Brain microvascular endothelial cell (primary cell): ENCODE data around the gene PRMT5.
A peak's percentile ranks its signal among the peaks of the same experiment; 100 is the strongest.

Source experiments
- DNase-seq: peaks from one replicate; pipeline ENCODE4 v3.0.0-alpha.2; 2020
- H3K27ac ChIP-seq: fragments of 250-450 bp; sonication (Bioruptor Pico); 2 replicates; pipeline ENCODE4 v1.5.1; 2020; ENCODE audit warnings: mild to moderate bottlenecking, moderate library complexity
- H3K27me3 ChIP-seq: fragments of 250-450 bp; sonication (Bioruptor Pico); replicated peaks from 2 replicates; pipeline ENCODE4 v1.5.1; 2020; ENCODE audit warnings: mild to moderate bottlenecking
- H3K36me3 ChIP-seq: fragments of 250-450 bp; sonication (Bioruptor Pico); replicated peaks from 2 replicates; pipeline ENCODE4 v1.5.1; 2020; ENCODE audit warnings: mild to moderate bottlenecking
- H3K4me3 ChIP-seq: 2 replicates; pipeline ENCODE4 v1.5.1; 2011; ENCODE audit warnings: low read depth, mild to moderate bottlenecking, control low read depth, low read length, moderate library complexity
- in situ Hi-C: cut with HindIII; loops from 2 replicates; pipeline ENCODE4 v1.10.0; 2017; ENCODE audit warnings: low sequenced_read_pairs, low pct_ligation_motif_present
- TF ChIP-seq, protein P1 (sequence below): IDR thresholded peaks from 2 replicates; pipeline ENCODE4 v1.5.1; 2011; ENCODE audit warnings: low read depth, mild to moderate bottlenecking, moderate library complexity, low read length, control low read depth, inconsistent platforms; ENCODE audit errors: missing control alignments

Gene PRMT5

GRCh38 chr14:22884738-22885523 lies 44.2 kb downstream of the PRMT5 start:
- DNase-seq: no peak
- Histone ChIP-seq H3K36me3 (no peaks in the 10 kb centered on the region), H3K27ac (no peak overlapping the region), H3K27me3 (no peaks in the 10 kb centered on the region), H3K4me3 (no peak overlapping the region)
- TF ChIP-seq, protein P1, sequence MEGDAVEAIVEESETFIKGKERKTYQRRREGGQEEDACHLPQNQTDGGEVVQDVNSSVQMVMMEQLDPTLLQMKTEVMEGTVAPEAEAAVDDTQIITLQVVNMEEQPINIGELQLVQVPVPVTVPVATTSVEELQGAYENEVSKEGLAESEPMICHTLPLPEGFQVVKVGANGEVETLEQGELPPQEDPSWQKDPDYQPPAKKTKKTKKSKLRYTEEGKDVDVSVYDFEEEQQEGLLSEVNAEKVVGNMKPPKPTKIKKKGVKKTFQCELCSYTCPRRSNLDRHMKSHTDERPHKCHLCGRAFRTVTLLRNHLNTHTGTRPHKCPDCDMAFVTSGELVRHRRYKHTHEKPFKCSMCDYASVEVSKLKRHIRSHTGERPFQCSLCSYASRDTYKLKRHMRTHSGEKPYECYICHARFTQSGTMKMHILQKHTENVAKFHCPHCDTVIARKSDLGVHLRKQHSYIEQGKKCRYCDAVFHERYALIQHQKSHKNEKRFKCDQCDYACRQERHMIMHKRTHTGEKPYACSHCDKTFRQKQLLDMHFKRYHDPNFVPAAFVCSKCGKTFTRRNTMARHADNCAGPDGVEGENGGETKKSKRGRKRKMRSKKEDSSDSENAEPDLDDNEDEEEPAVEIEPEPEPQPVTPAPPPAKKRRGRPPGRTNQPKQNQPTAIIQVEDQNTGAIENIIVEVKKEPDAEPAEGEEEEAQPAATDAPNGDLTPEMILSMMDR: no peak
- in situ Hi-C loops: no loop called here

- DNase-seq: no peak
- H3K4me3 ChIP-seq: no peak overlapping the region
Measured at GRCh38 chr14:22884076-22884737, 45.0 kb downstream of the PRMT5 start.

GRCh38 chr14:22883173-22883976 lies 45.8 kb downstream of the PRMT5 start, which contains the start of gene REM2:
REM2 (plus strand) TSS chr14:22883222; CDS start chr14:22883288, 66 bp downstream.
- Histone ChIP-seq H3K27ac (no peak within 1 kb of the TSS), H3K27me3 (no peaks in the 10 kb centered on the region), H3K4me3 (no peak within 1 kb of the TSS), H3K36me3 (peaks cover 10% of the 10 kb centered on the region)
- no peak for DNase-seq
- in situ Hi-C loops: no loop called here
- TF ChIP-seq, protein P1: no peak

More at GRCh38 chr14:22884076-22884737, 45.0 kb downstream of the PRMT5 start:
- no peaks in the 10 kb centered on the region for H3K27me3 ChIP-seq
- H3K36me3 ChIP-seq: peaks cover 2% of the 10 kb centered on the region
- in situ Hi-C loops: no loop called here
- no peak overlapping the region for H3K27ac ChIP-seq
- TF ChIP-seq, protein P1: no peak

GRCh38 chr14:22882529-22883172 lies 46.5 kb downstream of the PRMT5 start:
- Histone ChIP-seq H3K27me3 (no peaks in the 10 kb centered on the region), H3K4me3 (no peak overlapping the region), H3K27ac (no peak overlapping the region), H3K36me3 (peaks cover 17% of the 10 kb centered on the region)
- DNase-seq: peak; percentile 42
- TF ChIP-seq, protein P1: no peak
- in situ Hi-C loops: no loop called here

- in situ Hi-C loops: no loop called here
- Histone ChIP-seq H3K27ac (no peak overlapping the region), H3K36me3 (peaks cover 23% of the 10 kb centered on the region), H3K4me3 (no peak overlapping the region), H3K27me3 (no peaks in the 10 kb centered on the region)
- no peak for DNase-seq
- TF ChIP-seq, protein P1: no peak
Measured at GRCh38 chr14:22882064-22882463, 47.1 kb downstream of the PRMT5 start.
